Endothelial cell of umbilical vein (primary cell): ENCODE measurements around the gene TBPL1. TPM values are rescaled to one million over a fixed set of nuclear protein-coding genes. Genes with fewer than 3 reads are reported as not detected.

Source experiments
- BruUV-seq: library from RNA; stranded (reverse); fragments of 400-500 nt; replicated peaks from 2 replicates; lab custom pipeline; 2021; lab: Mats Ljungman, UMichigan
- CTCF ChIA-PET: fragments of 300-600, 350-600 bp; sonication (Branson Sonifier 250); formaldehyde crosslinking; loops from one replicate; lab custom pipeline; 2021; ENCODE audit warnings: antibody characterized with exemption, inconsistent platforms; lab: Charles Lee
- POLR2A ChIA-PET: fragments of 300-600, 350-600 bp; sonication (Branson Sonifier 250); formaldehyde crosslinking; loops from one replicate; lab custom pipeline; 2021; ENCODE audit warnings: antibody characterized with exemption, inconsistent platforms; lab: Charles Lee
- DNase-seq: peaks from one replicate; pipeline ENCODE4 v3.0.0-alpha.2; 2011; ENCODE audit warnings: low read depth, low spot score
- FAIRE-seq: peaks from 2 replicates; lab custom pipeline; 2011; peaks lifted over from hg19 to GRCh38; lab: Jason Lieb, UNC
- H2AFZ ChIP-seq: 2 replicates; pipeline ENCODE4 v1.6.0; 2012; ENCODE audit warnings: low read depth, low read length, control low read depth, inconsistent platforms
- H3K27ac ChIP-seq: 2 replicates; pipeline ENCODE4 v1.5.1; 2011; ENCODE audit warnings: low read depth, mild to moderate bottlenecking, control low read depth, low read length, moderate library complexity; ENCODE audit not compliant: insufficient read depth
- H3K27me3 ChIP-seq, 2 experiments: 2 replicates each; pipeline versions ENCODE4 v1.6.0 to v1.6.1; 2011; ENCODE audit warnings: low read length in 2 of 2, mixed read lengths in 1 of 2; ENCODE audit not compliant: control insufficient read depth in 2 of 2, insufficient read depth in 2 of 2
- H3K36me3 ChIP-seq, 2 experiments: 2 replicates in 1 of 2; 3 replicates in 1 of 2; pipeline ENCODE4 v1.5.1; 2011; ENCODE audit warnings: low read length in 2 of 2, mild to moderate bottlenecking in 1 of 2, moderate library complexity in 1 of 2; ENCODE audit not compliant: control insufficient read depth in 2 of 2, insufficient read depth in 2 of 2; ENCODE audit errors: extremely low read depth in 1 of 2
- H3K4me1 ChIP-seq: 3 replicates; pipeline ENCODE4 v1.5.1; 2011; ENCODE audit warnings: mild to moderate bottlenecking, low read length; ENCODE audit not compliant: control insufficient read depth, insufficient read depth; ENCODE audit errors: extremely low read depth
- H3K4me2 ChIP-seq: 2 replicates; pipeline ENCODE4 v1.6.1; 2011; ENCODE audit warnings: low read length, control low read depth, mixed read lengths; ENCODE audit not compliant: insufficient read depth
- H3K4me3 ChIP-seq, 3 experiments: fragments of 200-600 bp in 1 of 3; sonication (generic), shearing (Covaris generic) in 1 of 3; replicated peaks in 1 of 3; 2 replicates each; pipeline ENCODE4 v1.5.1; 2011 to 2016; ENCODE audit warnings: control low read depth in 3 of 3, low read length in 3 of 3, mild to moderate bottlenecking in 2 of 3, inconsistent platforms in 1 of 3, low read depth in 1 of 3, moderate library complexity in 1 of 3; ENCODE audit not compliant: insufficient read depth in 1 of 3
- H3K79me2 ChIP-seq: 2 replicates; pipeline ENCODE4 v1.6.0; 2012; ENCODE audit warnings: low read length, inconsistent platforms; ENCODE audit not compliant: control insufficient read depth, insufficient read depth
- H3K9ac ChIP-seq: replicated peaks from 2 replicates; pipeline ENCODE3; 2011; ENCODE audit warnings: low read length, control low read depth; ENCODE audit not compliant: insufficient read depth; ENCODE audit errors: extremely low read depth
- H3K9me1 ChIP-seq: replicated peaks from 3 replicates; pipeline ENCODE4 v1.6.0; 2011; ENCODE audit warnings: mild to moderate bottlenecking, low read length; ENCODE audit not compliant: control insufficient read depth, insufficient read depth; ENCODE audit errors: extremely low read depth
- H3K9me3 ChIP-seq: replicated peaks from 2 replicates; pipeline ENCODE4 v1.5.1; 2012; ENCODE audit warnings: low read length, inconsistent platforms; ENCODE audit not compliant: control insufficient read depth, insufficient read depth
- H4K20me1 ChIP-seq: replicated peaks from 2 replicates; pipeline ENCODE3; 2011; ENCODE audit warnings: mild to moderate bottlenecking, low read length; ENCODE audit not compliant: control insufficient read depth, insufficient read depth; ENCODE audit errors: extremely low read depth
- EZH2 ChIP-seq: IDR thresholded peaks from 2 replicates; pipeline ENCODE4 v1.6.1; 2012; ENCODE audit warnings: borderline replicate concordance, low read depth, mild to moderate bottlenecking, moderate library complexity, low read length, inconsistent platforms; ENCODE audit not compliant: severe bottlenecking
- GATA2 ChIP-seq: IDR thresholded peaks from 2 replicates; pipeline ENCODE4 v1.7.0; 2011; ENCODE audit warnings: low read depth, mild to moderate bottlenecking, moderate library complexity, mixed read lengths, low read length; ENCODE audit not compliant: insufficient read length, insufficient read depth
- JUN ChIP-seq: IDR thresholded peaks from 2 replicates; pipeline ENCODE4 v1.6.1; 2011; ENCODE audit warnings: borderline replicate concordance, low read depth; ENCODE audit not compliant: insufficient read length, insufficient read depth
- MYC ChIP-seq: IDR thresholded peaks from one replicate; pipeline ENCODE4 v1.6.1; 2011; ENCODE audit warnings: mild to moderate bottlenecking, low read depth, low read length
- POLR2A ChIP-seq: IDR thresholded peaks from 2 replicates; pipeline ENCODE4 v1.6.1; 2012; ENCODE audit warnings: low read depth, mild to moderate bottlenecking, control low read depth, low read length
- dilution Hi-C: fragments of 300-500 bp; cut with MboI; formaldehyde crosslinking; loops from one replicate; pipeline ENCODE4 v1.15.0; 2019; ENCODE audit warnings: low sequenced_read_pairs; ENCODE audit not compliant: extremely low pct_ligation_motif_present
- intact Hi-C: fragments of 100-400 bp; cut with micrococcal nuclease; formaldehyde crosslinking; loops from one replicate; pipeline ENCODE4 v1.10.0; 2022
- polyA plus RNA-seq, 4 experiments: library from polyadenylated mRNA; depleted of rRNA in 3 of 4; stranded (reverse) in 3 of 4; unstranded in 1 of 4; fragments of >200 nt; gene quantifications; 2 replicates each; pipeline versions ENCODE4 v1.2.1 to v1.2.3, GENCODE V29; 2011 to 2012; ENCODE audit warnings: missing spikeins in 1 of 4
- total RNA-seq: library from RNA; stranded (reverse); gene quantifications from 2 replicates; pipeline ENCODE4 v1.2.3, GENCODE V29; 2021
- TF ChIP-seq, protein P1 (sequence below): IDR thresholded peaks from 2 replicates; pipeline ENCODE4 v1.6.1; 2011; ENCODE audit not compliant: insufficient read depth, insufficient read length
- TF ChIP-seq, protein P2 (sequence below), 2 donors: IDR thresholded peaks; 1 replicate in 1 of 2; 2 replicates in 1 of 2; pipeline ENCODE4 v1.5.1; 2011; ENCODE audit warnings: low read length in 2 of 2, mild to moderate bottlenecking in 2 of 2, moderate library complexity in 2 of 2, control low read depth in 1 of 2, inconsistent platforms in 1 of 2, low read depth in 1 of 2; ENCODE audit not compliant: insufficient read depth in 1 of 2; ENCODE audit errors: extremely low read depth in 1 of 2

TBPL1 gene
- total and polyA plus RNA-seq, 2 donors (not counting 3 experiments of a cell fraction or from before 2014, with no cell fraction given) = 19.6 to 31.2 TPM

- ChIA-PET CTCF (interaction anchor here (0.6 to 4.3 kb wide), 4 partner anchors 16 to 951 kb away, joined by 3 to 35 read pairs (median 8); no protein-coding TSS in a partner anchor), POLR2A (no interaction called here)
- H3K9ac ChIP-seq = no peak overlapping the region
- no peak overlapping the region for H3K27ac ChIP-seq
- DNase-seq (peak; percentile 29), FAIRE-seq (no peak)
- no peaks in the 10 kb centered on the region for H3K9me1 ChIP-seq
- dilution Hi-C loops = no loop called here
- no peaks in the 10 kb centered on the region for H3K27me3 ChIP-seq
- H4K20me1 ChIP-seq = no peaks in the 10 kb centered on the region
- no peak overlapping the region for H3K4me2 ChIP-seq
- peaks cover 11% of the 10 kb centered on the region for H3K4me1 ChIP-seq
- no peaks in the 10 kb centered on the region for H3K79me2 ChIP-seq
- no peak overlapping the region for H2AFZ ChIP-seq
- H3K36me3 ChIP-seq = peaks cover 0 to 4% of the 10 kb centered on the region in 2 experiments
- TF ChIP-seq, protein P1, sequence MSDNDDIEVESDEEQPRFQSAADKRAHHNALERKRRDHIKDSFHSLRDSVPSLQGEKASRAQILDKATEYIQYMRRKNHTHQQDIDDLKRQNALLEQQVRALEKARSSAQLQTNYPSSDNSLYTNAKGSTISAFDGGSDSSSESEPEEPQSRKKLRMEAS = no peak
- TF ChIP-seq JUN = no peak
- TF ChIP-seq, protein P2, sequence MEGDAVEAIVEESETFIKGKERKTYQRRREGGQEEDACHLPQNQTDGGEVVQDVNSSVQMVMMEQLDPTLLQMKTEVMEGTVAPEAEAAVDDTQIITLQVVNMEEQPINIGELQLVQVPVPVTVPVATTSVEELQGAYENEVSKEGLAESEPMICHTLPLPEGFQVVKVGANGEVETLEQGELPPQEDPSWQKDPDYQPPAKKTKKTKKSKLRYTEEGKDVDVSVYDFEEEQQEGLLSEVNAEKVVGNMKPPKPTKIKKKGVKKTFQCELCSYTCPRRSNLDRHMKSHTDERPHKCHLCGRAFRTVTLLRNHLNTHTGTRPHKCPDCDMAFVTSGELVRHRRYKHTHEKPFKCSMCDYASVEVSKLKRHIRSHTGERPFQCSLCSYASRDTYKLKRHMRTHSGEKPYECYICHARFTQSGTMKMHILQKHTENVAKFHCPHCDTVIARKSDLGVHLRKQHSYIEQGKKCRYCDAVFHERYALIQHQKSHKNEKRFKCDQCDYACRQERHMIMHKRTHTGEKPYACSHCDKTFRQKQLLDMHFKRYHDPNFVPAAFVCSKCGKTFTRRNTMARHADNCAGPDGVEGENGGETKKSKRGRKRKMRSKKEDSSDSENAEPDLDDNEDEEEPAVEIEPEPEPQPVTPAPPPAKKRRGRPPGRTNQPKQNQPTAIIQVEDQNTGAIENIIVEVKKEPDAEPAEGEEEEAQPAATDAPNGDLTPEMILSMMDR (IDR thresholded peaks at IDR 0.05; ENCODE audit: extremely low read depth in 1 of 2, insufficient read depth in 1 of 2, low read depth in 1 of 2, low read length in 2 of 2) = no peak
- TF ChIP-seq EZH2 = no peak
- no peak for TF ChIP-seq GATA2
- TF ChIP-seq MYC = no peak
- TF ChIP-seq POLR2A = no peak
- no peaks in the 10 kb centered on the region for H3K9me3 ChIP-seq
- BruUV-seq = no TSS peak
- no peak overlapping the region for H3K4me3 ChIP-seq
- intact Hi-C loops = no loop called here
These were observed 36.5 kb downstream of the TBPL1 start for GRCh38 chr6:133989525-133989924.
